MCF 10A (cell line): ENCODE data around the gene ZNF446. TPM values are rescaled to one million over a fixed set of nuclear protein-coding genes. Genes with fewer than 3 reads are reported as not detected.
"Not testable (repeated sequence)": the region's sequence is repeated elsewhere in the genome, so short reads cannot be mapped to it uniquely, and the experiment has no call there.

Source experiments
- BruUV-seq: library from RNA; stranded (reverse); fragments of 400-500 nt; replicated peaks from 2 replicates; lab custom pipeline; 2021; lab: Mats Ljungman, UMichigan
- CTCF ChIA-PET: fragments of 300-600 bp; sonication (Branson Sonifier 250); formaldehyde crosslinking; extraction: SDS; loops from one replicate; lab custom pipeline; 2021; ENCODE audit warnings: antibody characterized with exemption, inconsistent platforms; lab: Yijun Ruan, JAX
- POLR2A ChIA-PET: fragments of 300-600, 350-650 bp; sonication (Branson Sonifier 250); formaldehyde crosslinking; extraction: SDS; loops from one replicate; lab custom pipeline; 2020; ENCODE audit warnings: antibody characterized with exemption, inconsistent platforms; lab: Yijun Ruan, JAX
- DNase-seq: peaks from one replicate; pipeline ENCODE4 v3.0.0-alpha.2; 2018; ENCODE audit not compliant: unreplicated experiment
- H3K27ac Mint-ChIP-seq: one replicate; pipeline ENCODE4 v1.8.0; 2022; ENCODE audit warnings: mild to moderate bottlenecking, low read depth, mixed read lengths; ENCODE audit not compliant: unreplicated experiment
- H3K27me3 Mint-ChIP-seq: one replicate; pipeline ENCODE4 v1.8.0; 2022; ENCODE audit warnings: mixed read lengths; ENCODE audit not compliant: insufficient read depth, unreplicated experiment
- H3K36me3 Mint-ChIP-seq: one replicate; pipeline ENCODE4 v1.8.0; 2022; ENCODE audit warnings: mild to moderate bottlenecking, moderate library complexity, mixed read lengths; ENCODE audit not compliant: insufficient read depth, unreplicated experiment
- H3K4me1 Mint-ChIP-seq: one replicate; pipeline ENCODE4 v1.8.0; 2022; ENCODE audit warnings: mixed read lengths; ENCODE audit not compliant: insufficient read depth, unreplicated experiment
- H3K4me3 Mint-ChIP-seq: one replicate; pipeline ENCODE4 v1.8.0; 2022; ENCODE audit warnings: mild to moderate bottlenecking, moderate library complexity, mixed read lengths; ENCODE audit not compliant: unreplicated experiment
- H3K9me3 Mint-ChIP-seq: one replicate; pipeline ENCODE4 v1.8.0; 2022; ENCODE audit warnings: mixed read lengths; ENCODE audit not compliant: unreplicated experiment
- CTCF ChIP-seq: fragments of 200-600 bp; IDR thresholded peaks from one replicate; pipeline ENCODE4 v1.8.0; 2022; ENCODE audit warnings: antibody characterized with exemption, mild to moderate bottlenecking; ENCODE audit not compliant: unreplicated experiment
- intact Hi-C: fragments of 100-400 bp; cut with micrococcal nuclease; formaldehyde crosslinking; loops from 2 replicates; pipeline ENCODE4 v1.14.1; 2022
- total RNA-seq: library from RNA; stranded (reverse); gene quantifications from 2 replicates; pipeline ENCODE4 v1.2.3, GENCODE V29; 2022

The ZNF446 gene
- total RNA-seq, 1 experiment from 2014 or later = 8.3 TPM

GRCh38 chr19:58483776-58484175 is 7.6 kb downstream of the ZNF446 start:
- ChIA-PET CTCF (interaction anchor here (0.6 kb wide), 2 partner anchors 21 to 29 kb away, joined by 3 read pairs; no protein-coding TSS in a partner anchor), POLR2A (interaction anchor here (0.6 to 1.1 kb wide), 3 partner anchors 30 to 156 kb away, joined by 3 to 4 read pairs (median 3); partner anchors contain the start of gene ZBTB45)
- H3K27ac Mint-ChIP-seq = no peak overlapping the region
- intact Hi-C loops = no loop called here
- H3K9me3 Mint-ChIP-seq = no peaks in the 10 kb centered on the region
- no peak for DNase-seq
- H3K27me3 Mint-ChIP-seq = no peaks in the 10 kb centered on the region
- H3K36me3 Mint-ChIP-seq = peaks cover 26% of the 10 kb centered on the region
- no peak overlapping the region for H3K4me3 Mint-ChIP-seq
- BruUV-seq = no TSS peak
- H3K4me1 Mint-ChIP-seq = no peaks in the 10 kb centered on the region
- TF ChIP-seq CTCF = no peak

GRCh38 chr19:58484349-58484748 is 8.2 kb downstream of the ZNF446 start:
- H3K9me3 Mint-ChIP-seq, BruUV-seq, H3K27me3 Mint-ChIP-seq, H3K4me1 Mint-ChIP-seq, DNase-seq, H3K27ac Mint-ChIP-seq, intact Hi-C loops, H3K4me3 Mint-ChIP-seq: not testable (repeated sequence)
- ChIA-PET CTCF (interaction anchor here (0.6 kb wide), 3 partner anchors 22 to 30 kb away, joined by 3 read pairs; no protein-coding TSS in a partner anchor), POLR2A (interaction anchor here (0.6 to 1.1 kb wide), 4 partner anchors 14 to 156 kb away, joined by 3 to 4 read pairs (median 3); partner anchors contain the start of gene ZBTB45)
- H3K36me3 Mint-ChIP-seq = peaks cover 20% of the 10 kb centered on the region

- no TSS peak for BruUV-seq
- Mint-ChIP-seq H3K4me1 (no peaks in the 10 kb centered on the region), H3K9me3 (no peaks in the 10 kb centered on the region), H3K27me3 (no peaks in the 10 kb centered on the region), H3K27ac (no peak overlapping the region), H3K4me3 (no peak overlapping the region), H3K36me3 (peaks cover 9% of the 10 kb centered on the region)
- POLR2A ChIA-PET = no interaction called here
- CTCF ChIA-PET = no interaction called here
- TF ChIP-seq CTCF = no peak
- intact Hi-C loops = no loop called here
- no peak for DNase-seq
Measured at GRCh38 chr19:58491393-58491792, 15.2 kb downstream of the ZNF446 start.

GRCh38 chr19:58492265-58492664 is 16.1 kb downstream of the ZNF446 start:
- no peaks in the 10 kb centered on the region for H3K4me1 Mint-ChIP-seq
- H3K36me3 Mint-ChIP-seq = peaks cover 9% of the 10 kb centered on the region
- BruUV-seq = no TSS peak
- ChIA-PET POLR2A (no interaction called here), CTCF (no interaction called here)
- H3K9me3 Mint-ChIP-seq = no peaks in the 10 kb centered on the region
- H3K27ac Mint-ChIP-seq = no peak overlapping the region
- H3K27me3 Mint-ChIP-seq = no peaks in the 10 kb centered on the region
- H3K4me3 Mint-ChIP-seq = no peak overlapping the region
- no peak for DNase-seq
- intact Hi-C loops = no loop called here
- TF ChIP-seq CTCF = no peak
